HFFc6 (cell line): ENCODE data around the gene SLC34A3. TPM values are rescaled to one million over a fixed set of nuclear protein-coding genes. Genes with fewer than 3 reads are reported as not detected.

ENCODE experiments used
- DNase-seq: peaks from one replicate; pipeline ENCODE4 v3.0.0-alpha.2; 2018
- H3K27ac Mint-ChIP-seq: 2 replicates; pipeline ENCODE4 v1.8.0; 2020; ENCODE audit warnings: mild to moderate bottlenecking, mixed read lengths
- H3K27me3 Mint-ChIP-seq: 2 replicates; pipeline ENCODE4 v1.8.0; 2021; ENCODE audit warnings: mild to moderate bottlenecking, moderate library complexity, mixed read lengths; ENCODE audit not compliant: insufficient read depth
- H3K36me3 Mint-ChIP-seq: 2 replicates; pipeline ENCODE4 v1.8.0; 2021; ENCODE audit warnings: low read depth, mixed read lengths
- H3K4me1 Mint-ChIP-seq: 2 replicates; pipeline ENCODE4 v1.8.0; 2020; ENCODE audit warnings: low read depth, mixed read lengths
- H3K4me3 Mint-ChIP-seq: 2 replicates; pipeline ENCODE4 v1.8.0; 2020; ENCODE audit warnings: mild to moderate bottlenecking, moderate library complexity, mixed read lengths
- H3K9me3 Mint-ChIP-seq: 2 replicates; pipeline ENCODE4 v1.8.0; 2020; ENCODE audit warnings: mild to moderate bottlenecking, mixed read lengths
- total RNA-seq, 6 experiments: library from RNA; stranded (reverse); fragmentation: NEBNext Ultra II Directional; extraction: Animal tissue kit (Norgen Biotek cat#: 25700); gene quantifications; 2 replicates in 1 of 6; 3 replicates in 5 of 6; pipeline ENCODE4 v1.2.3, GENCODE V29; 2021
- TF ChIP-seq, protein P1 (sequence below): fragments of 200-600 bp; sonication (generic); IDR thresholded peaks from 2 replicates; pipeline ENCODE4 v1.5.0; 2021; ENCODE audit warnings: antibody characterized with exemption, mild to moderate bottlenecking

The SLC34A3 gene
- total RNA-seq, 6 experiments from 2014 or later: not detected

- no peak overlapping the region for H3K4me3 Mint-ChIP-seq
- no peaks in the 10 kb centered on the region for H3K36me3 Mint-ChIP-seq
- no peaks in the 10 kb centered on the region; the same call in 1 of the 2 replicates for H3K27me3 Mint-ChIP-seq
- TF ChIP-seq, protein P1, sequence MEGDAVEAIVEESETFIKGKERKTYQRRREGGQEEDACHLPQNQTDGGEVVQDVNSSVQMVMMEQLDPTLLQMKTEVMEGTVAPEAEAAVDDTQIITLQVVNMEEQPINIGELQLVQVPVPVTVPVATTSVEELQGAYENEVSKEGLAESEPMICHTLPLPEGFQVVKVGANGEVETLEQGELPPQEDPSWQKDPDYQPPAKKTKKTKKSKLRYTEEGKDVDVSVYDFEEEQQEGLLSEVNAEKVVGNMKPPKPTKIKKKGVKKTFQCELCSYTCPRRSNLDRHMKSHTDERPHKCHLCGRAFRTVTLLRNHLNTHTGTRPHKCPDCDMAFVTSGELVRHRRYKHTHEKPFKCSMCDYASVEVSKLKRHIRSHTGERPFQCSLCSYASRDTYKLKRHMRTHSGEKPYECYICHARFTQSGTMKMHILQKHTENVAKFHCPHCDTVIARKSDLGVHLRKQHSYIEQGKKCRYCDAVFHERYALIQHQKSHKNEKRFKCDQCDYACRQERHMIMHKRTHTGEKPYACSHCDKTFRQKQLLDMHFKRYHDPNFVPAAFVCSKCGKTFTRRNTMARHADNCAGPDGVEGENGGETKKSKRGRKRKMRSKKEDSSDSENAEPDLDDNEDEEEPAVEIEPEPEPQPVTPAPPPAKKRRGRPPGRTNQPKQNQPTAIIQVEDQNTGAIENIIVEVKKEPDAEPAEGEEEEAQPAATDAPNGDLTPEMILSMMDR: no peak
- H3K9me3 Mint-ChIP-seq: no peaks in the 10 kb centered on the region
- no peak for DNase-seq
- H3K27ac Mint-ChIP-seq: no peak overlapping the region
- H3K4me1 Mint-ChIP-seq: peaks cover 5% of the 10 kb centered on the region; the same call in 1 of the 2 replicates
These were observed 14.3 kb upstream of the SLC34A3 start for GRCh38 chr9:137216188-137216965.

DNA sequence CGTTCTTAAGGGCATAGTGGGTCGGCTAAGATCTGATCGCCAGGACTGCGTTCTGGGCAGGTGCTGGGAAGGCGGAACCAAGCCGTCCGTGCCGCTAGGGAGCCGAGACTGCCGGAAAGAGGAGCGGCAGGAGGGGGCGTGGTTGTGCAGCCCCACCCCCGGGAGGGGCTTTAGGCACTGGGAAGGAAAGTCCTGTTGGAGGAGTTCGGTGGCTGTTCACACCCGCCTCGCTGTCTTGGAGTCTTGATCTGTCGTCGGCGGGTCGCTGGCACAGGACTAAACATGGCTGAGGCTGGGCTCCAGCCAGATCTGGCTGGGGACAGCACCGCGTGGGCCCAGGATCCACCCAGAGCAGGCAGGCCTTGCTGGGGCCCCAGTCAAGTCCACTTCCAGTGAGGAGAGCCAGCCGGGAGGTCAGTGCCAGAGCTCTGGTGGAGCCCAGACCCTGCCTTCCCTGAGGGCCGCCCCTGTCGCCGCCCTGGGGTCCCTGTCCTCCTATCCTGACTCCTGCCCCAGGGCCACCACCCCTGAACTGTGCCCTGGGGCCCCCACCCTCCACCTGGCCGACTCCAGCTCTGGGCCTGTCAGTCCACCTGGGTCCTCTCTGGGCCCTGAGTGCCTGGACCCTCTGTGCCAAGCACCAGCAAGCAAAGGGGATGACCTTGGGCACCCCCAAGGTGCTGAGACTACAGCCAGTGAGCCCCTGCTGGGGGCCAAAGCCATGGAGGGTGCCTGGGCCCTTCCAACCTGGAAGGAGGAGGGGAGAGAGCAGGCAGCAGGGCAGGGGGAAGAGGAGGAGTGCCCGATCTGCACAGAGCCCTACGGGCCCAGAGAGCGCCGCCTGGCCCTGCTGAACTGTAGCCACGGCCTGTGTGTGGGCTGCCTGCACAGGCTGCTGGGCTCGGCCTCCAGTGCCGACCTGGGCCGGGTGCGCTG is 13.2 kb upstream of the SLC34A3 start:
- DNase-seq: no peak
- TF ChIP-seq, protein P1: no peak
- H3K4me3 Mint-ChIP-seq: no peak overlapping the region

DNA sequence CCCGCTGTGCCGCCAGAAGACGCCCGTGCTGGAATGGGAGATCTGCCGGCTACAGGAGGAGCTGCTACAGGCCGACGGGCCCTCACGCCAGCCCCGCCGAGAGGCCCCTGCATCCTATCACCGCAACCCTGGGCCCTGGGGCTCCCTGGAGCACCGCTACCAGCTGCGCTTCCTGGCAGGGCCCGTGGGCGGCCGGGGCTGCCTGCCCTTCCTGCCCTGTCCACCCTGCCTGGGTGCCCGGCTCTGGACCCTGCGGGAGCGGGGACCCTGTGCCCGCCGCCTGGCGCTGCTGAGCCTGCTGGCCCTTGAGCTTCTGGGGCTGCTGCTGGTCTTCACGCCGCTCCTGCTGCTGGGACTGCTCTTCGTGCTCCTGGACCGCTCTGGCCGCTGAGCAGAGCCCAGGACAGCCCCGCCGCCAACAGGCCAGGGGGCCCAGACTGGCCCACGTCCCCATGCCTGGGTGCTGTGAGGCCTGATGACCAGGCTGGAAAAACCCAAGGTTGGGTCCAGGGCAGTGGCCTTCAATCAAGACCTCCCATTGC is 12.4 kb upstream of the SLC34A3 start:
- no peak for DNase-seq
- TF ChIP-seq, protein P1: no peak
- no peak overlapping the region for H3K27ac Mint-ChIP-seq
- H3K4me3 Mint-ChIP-seq: no peak overlapping the region
- H3K4me1 Mint-ChIP-seq: peaks cover 5% of the 10 kb centered on the region; the same call in 1 of the 2 replicates
- H3K9me3 Mint-ChIP-seq: no peaks in the 10 kb centered on the region
- H3K27me3 Mint-ChIP-seq: no peaks in the 10 kb centered on the region; the same call in 1 of the 2 replicates
- no peaks in the 10 kb centered on the region for H3K36me3 Mint-ChIP-seq

More for the DNA sequence above, 13.2 kb upstream of the SLC34A3 start:
- Mint-ChIP-seq H3K4me1 (peaks cover 5% of the 10 kb centered on the region; the same call in 1 of the 2 replicates), H3K9me3 (no peaks in the 10 kb centered on the region), H3K27ac (no peak overlapping the region), H3K36me3 (no peaks in the 10 kb centered on the region), H3K27me3 (no peaks in the 10 kb centered on the region)

GRCh38 chr9:137218754-137219271 is 11.9 kb upstream of the SLC34A3 start:
- Mint-ChIP-seq H3K27me3 (no peaks in the 10 kb centered on the region; the same call in 1 of the 2 replicates), H3K9me3 (no peaks in the 10 kb centered on the region), H3K27ac (peak overlapping the region; percentile 52; the same call in 1 of the 2 replicates), H3K36me3 (no peaks in the 10 kb centered on the region), H3K4me1 (peaks cover 5% of the 10 kb centered on the region; the same call in 1 of the 2 replicates), H3K4me3 (no peak overlapping the region)
- TF ChIP-seq, protein P1: no peak
- DNase-seq: no peak

- H3K4me1 Mint-ChIP-seq: peaks cover 5% of the 10 kb centered on the region; the same call in 1 of the 2 replicates
- no peak overlapping the region for H3K27ac Mint-ChIP-seq
- TF ChIP-seq, protein P1: no peak
- H3K9me3 Mint-ChIP-seq: no peaks in the 10 kb centered on the region
- H3K27me3 Mint-ChIP-seq: no peaks in the 10 kb centered on the region; the same call in 1 of the 2 replicates
- DNase-seq: no peak
- H3K4me3 Mint-ChIP-seq: no peak overlapping the region
- H3K36me3 Mint-ChIP-seq: no peaks in the 10 kb centered on the region
These were observed 10.9 kb upstream of the SLC34A3 start for GRCh38 chr9:137219757-137220316.
